Central memory CD4-positive, alpha-beta T cell (primary cell): ENCODE data around the gene TUBD1.
A peak's percentile ranks its signal among the peaks of the same experiment; 100 is the strongest.
"Not testable (repeated sequence)": the region's sequence is repeated elsewhere in the genome, so short reads cannot be mapped to it uniquely, and the experiment has no call there.

Source experiments
- DNase-seq: peaks from one replicate; pipeline ENCODE4 v3.0.0; 2022

Gene TUBD1

GRCh38 chr17:59874376-59874775 lies 18.4 kb downstream of the TUBD1 start:
- DNase-seq, result no peak

- not testable (repeated sequence) for DNase-seq
These were observed 19.3 kb downstream of the TUBD1 start for GRCh38 chr17:59873414-59873813.

- no peak for DNase-seq
These were observed 20.4 kb downstream of the TUBD1 start for GRCh38 chr17:59872351-59872750.

DNA sequence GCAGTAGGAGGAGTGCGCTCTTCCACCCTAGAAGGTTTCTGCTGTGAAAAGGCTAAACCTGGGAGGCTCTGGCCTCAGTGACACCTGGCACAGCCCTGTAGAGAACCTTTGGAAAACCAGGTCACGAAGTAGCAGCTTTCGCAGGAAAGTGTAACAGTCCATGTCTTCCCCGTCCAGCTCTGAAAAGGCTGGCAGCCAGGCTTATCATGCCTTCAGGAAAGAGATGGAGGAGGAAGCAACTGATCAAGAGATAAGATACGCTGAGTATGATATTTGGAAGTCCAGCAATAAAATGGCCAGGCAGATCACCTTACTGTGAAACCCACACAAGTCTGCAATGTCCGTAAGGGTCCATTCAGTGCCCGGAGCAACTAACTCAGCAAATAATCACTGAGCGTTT lies 22.3 kb downstream of the TUBD1 start:
- DNase-seq, result no peak

DNA sequence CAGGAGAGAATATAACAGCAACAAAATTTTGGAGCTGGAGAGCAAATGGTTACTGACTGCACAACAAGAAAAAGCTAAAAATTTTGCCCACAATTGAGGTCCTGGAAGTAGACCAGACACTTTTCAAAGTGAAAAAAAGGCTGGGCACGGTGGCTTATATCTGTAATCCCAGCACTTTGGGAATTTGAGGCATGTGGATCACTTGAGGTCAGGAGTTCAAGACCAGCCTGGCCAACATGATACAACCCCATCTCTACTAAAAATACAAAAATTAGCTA lies 22.9 kb downstream of the TUBD1 start:
- DNase-seq, result no peak

- no peak for DNase-seq
These were observed 29.1 kb downstream of the TUBD1 start for GRCh38 chr17:59863616-59864015.

- DNase-seq, result peak; percentile 51
These were observed 33.2 kb downstream of the TUBD1 start for GRCh38 chr17:59859444-59860025.

- no peak for DNase-seq
These were observed 33.8 kb downstream of the TUBD1 start for GRCh38 chr17:59858932-59859331.

DNA sequence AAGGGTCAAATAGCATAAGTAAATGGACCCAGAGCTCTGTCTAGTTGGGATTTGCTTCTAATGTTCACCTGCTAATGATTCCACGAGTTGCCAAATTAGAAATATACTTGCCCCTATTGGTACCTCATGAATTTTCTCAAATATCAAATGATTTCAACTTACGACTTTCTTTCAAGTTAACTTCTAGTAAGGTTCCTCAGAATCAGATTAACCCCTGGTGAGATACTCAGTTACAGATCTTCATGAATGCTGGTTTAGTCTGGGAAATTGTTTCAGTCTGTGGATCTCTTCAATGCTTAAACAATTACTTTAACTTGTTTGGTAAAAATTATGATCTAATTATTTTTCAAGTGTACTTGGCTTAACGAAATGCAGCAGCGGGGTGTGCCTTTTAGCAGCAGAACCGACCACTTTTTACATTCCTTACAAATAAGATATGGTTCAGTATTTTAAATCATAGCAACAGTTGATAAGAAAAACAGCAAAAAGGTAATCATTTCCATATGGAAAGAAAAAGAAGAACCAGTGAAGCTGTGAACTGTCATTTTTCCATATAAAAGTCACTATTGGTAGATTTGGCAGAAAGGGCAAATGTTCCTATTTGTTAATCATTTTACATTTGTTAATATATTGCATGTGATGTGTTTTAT lies 34.5 kb downstream of the TUBD1 start:
- no peak for DNase-seq

DNA sequence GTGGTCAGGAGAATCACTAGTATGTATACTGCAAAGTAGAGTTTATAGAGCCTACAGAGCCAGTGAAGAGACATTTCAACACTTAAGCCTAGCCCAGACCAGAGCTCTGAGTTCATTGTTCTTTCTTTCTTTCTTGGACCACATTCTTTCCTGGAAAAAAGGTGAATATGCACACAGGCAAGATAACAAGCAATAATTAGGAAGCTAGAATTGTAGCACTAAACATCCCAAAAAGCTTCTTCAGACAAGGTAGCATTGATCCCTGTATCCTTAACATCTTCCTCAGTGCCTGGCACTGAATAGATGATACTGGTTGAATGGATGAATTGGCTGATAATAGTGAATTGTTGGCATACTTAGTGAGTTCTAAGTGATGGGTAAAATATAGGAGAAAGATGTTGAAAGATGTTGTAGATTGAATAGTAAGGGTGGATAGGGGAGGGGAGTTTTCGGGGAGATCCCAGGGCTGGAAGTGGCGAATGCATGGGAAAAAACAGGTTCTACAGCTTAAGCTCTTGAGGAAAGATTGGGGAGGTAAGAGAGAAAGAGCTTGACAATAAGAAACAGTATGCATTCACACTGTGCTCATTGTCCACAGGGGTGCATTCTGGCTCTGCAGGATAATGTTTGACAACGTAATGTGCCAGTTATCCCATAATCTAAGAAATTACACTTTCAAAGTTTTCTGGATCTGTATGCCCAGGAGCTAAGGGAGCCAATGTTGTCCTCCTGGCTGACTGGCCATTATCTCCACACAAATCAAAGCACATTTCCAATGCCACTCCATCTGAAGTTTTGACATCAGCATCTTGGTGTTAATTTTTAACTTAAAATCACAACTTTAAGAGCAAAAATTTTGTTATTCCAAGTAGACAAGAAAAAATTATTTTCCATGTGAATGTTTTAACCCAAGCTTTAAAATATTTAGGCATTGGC lies 35.6 kb downstream of the TUBD1 start:
- DNase-seq, result no peak

- DNase-seq, result not testable (repeated sequence)
These were observed 38.6 kb downstream of the TUBD1 start for GRCh38 chr17:59853919-59854729.

GRCh38 chr17:59853168-59853918 lies 39.4 kb downstream of the TUBD1 start:
- DNase-seq, result peak; percentile 60

DNA sequence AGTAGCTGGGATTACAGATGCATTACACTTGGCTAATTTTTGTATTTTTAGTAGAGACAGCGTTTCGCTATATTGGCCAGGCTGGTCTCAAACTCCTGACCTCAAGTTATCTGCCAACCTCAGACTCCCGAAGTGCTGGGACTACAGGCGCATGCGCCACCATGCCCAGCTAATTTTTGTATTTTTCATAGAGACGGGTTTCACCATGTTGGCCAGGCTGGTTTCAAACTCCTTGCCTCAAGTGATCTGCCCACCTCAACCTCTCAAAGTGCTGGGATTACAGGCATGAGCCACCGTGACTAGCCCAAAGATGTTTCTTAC lies 39.9 kb downstream of the TUBD1 start:
- DNase-seq, result not testable (repeated sequence)

DNA sequence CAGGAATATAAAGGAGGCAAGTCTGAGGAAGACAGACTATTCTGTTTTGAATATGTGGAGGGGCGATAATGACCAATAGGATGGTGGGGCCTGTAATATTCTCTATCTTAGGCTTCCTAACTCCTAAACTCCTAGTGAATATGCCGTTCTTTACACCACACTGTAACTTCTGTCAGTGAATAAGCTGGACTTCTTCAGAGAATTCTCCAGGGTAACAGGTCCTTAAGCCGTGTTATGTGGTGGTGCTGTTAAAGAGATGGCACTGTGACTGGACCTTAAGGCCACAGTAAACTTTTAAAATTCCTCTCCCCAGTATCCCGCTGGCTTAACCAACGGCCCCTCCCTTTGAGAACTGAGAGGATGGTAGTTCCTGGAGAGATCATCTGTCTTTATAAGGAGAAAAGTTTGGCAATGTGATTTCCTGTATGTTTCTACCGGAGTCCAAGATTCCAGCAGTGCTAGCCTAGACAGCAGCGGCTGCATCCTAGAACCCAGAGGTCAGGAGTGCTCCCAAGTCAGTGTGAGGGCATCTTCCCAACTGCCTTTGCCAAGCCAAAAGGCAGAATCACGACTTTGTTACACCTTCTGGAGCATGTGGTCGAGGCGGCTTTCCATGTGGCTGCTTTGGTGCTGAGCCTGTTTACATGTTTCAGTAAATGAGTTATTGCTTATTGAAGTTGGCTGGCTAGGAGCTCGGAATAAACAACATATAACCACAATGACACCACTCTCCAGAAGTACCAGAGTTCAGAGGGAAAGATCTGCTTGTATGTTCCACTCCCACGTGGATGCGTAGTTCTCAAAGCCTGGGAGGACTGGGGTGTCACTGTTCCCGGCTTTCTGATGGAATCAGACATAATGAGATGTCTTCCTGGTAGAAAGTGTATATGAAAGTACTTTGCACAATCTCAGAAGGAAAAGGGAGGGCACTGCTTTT lies 41.0 kb downstream of the TUBD1 start:
- DNase-seq, result no peak

DNA sequence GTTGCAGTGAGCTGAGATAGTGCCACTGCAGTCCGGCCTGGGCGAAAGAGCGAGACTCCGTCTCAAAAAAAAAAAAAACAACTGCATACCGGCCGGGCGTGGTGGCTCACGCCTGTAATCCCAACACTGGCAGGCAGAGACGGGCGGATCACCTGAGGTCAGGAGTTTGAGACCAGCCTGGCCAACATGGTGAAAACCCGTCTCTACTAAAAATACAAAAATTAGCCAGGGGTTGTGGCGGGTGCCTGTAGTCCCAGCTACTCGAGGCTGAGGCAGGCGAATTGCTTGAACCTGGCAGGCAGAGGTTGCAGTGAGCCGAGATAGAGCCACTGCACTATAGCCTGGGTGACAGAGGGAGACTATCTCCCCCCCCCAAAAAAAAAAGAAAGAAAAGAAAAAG lies 42.4 kb downstream of the TUBD1 start:
- not testable (repeated sequence) for DNase-seq

- no peak for DNase-seq
These were observed 44.0 kb downstream of the TUBD1 start for GRCh38 chr17:59848778-59849177.

GRCh38 chr17:59848385-59848668 lies 44.4 kb downstream of the TUBD1 start:
- DNase-seq, result no peak

GRCh38 chr17:59846394-59847165 lies 46.2 kb downstream of the TUBD1 start:
- DNase-seq, result peak; percentile 46

DNA sequence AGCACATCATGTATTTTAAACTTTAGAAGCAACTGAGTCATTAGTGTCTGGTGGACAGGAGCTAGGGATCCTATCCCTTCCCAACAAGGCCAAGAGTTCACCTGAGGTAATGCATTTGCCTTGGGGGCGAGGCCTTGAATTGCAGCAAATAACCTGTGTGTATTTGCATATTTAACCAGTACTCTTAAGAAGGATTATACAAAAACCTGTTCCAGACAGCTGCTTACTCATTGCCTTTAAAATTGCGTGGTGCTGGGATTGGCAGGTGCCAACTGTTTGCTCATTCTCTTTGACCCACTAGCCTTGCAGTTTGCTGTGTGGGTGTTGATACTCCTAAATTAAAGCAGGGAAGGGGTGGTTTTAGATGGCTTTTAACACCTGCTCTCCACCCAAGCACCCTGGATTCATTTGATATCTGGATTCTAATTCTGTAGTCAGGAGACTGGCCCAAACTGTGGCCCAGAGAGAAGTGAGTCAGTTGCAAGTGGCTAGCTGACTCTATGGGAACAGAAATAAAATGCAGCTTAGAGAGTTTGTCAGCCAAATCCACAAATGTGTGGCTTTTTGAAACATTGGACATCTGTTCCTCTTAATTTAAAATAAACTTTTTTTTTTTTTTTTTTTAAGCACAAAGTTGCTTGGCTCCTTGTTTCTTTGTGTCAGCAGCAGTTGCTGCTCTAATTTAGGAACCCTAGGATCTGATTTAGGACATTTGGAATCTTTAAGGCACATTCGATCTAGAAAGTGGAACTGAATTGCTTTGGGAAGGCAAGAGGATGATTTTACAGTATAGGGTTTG lies 46.9 kb downstream of the TUBD1 start:
- no peak for DNase-seq
